Neural crest cell (in vitro differentiated cells): ENCODE measurements around the gene PNPLA6. TPM values are rescaled to one million over a fixed set of nuclear protein-coding genes. Genes with fewer than 3 reads are reported as not detected.

ENCODE experiments used
- DNase-seq: peaks from one replicate; pipeline ENCODE4 v3.0.0; 2021; ENCODE audit warnings: low read depth, mixed read lengths, low spot score
- H3K27ac Mint-ChIP-seq: one replicate; pipeline ENCODE4 v1.8.0; 2021; ENCODE audit warnings: mild to moderate bottlenecking, mixed read lengths; ENCODE audit not compliant: unreplicated experiment
- H3K27me3 Mint-ChIP-seq: 2 replicates; pipeline ENCODE4 v1.8.0; 2021; ENCODE audit warnings: low read depth, mild to moderate bottlenecking, mixed read lengths
- H3K36me3 Mint-ChIP-seq: 2 replicates; pipeline ENCODE4 v1.8.0; 2021; ENCODE audit warnings: low read depth, mild to moderate bottlenecking, mixed read lengths
- H3K4me1 Mint-ChIP-seq: 2 replicates; pipeline ENCODE4 v1.8.0; 2021; ENCODE audit warnings: mixed read lengths
- H3K4me3 Mint-ChIP-seq: one replicate; pipeline ENCODE4 v1.8.0; 2021; ENCODE audit warnings: mild to moderate bottlenecking, mixed read lengths
- H3K9me3 Mint-ChIP-seq: 2 replicates; pipeline ENCODE4 v1.8.0; 2021; ENCODE audit warnings: mixed read lengths
- CTCF ChIP-seq: fragments of 200-600 bp; sonication (generic); conservative IDR thresholded peaks from 2 replicates; pipeline ENCODE4 v1.5.0; 2021; ENCODE audit warnings: antibody characterized with exemption, mild to moderate bottlenecking
- total RNA-seq: library from RNA; stranded (reverse); gene quantifications from 2 replicates; pipeline ENCODE4 v1.2.1, GENCODE V29; 2021

The PNPLA6 gene
- total RNA-seq, 1 donor from 2014 or later = 72.1 TPM

GRCh38 chr19:7554565-7554964, 19.0 kb downstream of the PNPLA6 start:
- Mint-ChIP-seq H3K27ac (no peak overlapping the region), H3K4me3 (no peak overlapping the region), H3K9me3 (no peaks in the 10 kb centered on the region), H3K27me3 (no peaks in the 10 kb centered on the region), H3K36me3 (peaks cover 11% of the 10 kb centered on the region), H3K4me1 (peaks cover 5% of the 10 kb centered on the region)
- no peak for TF ChIP-seq CTCF
- no peak for DNase-seq

GRCh38 chr19:7554990-7555864, 19.7 kb downstream of the PNPLA6 start:
- no peak overlapping the region for H3K4me3 Mint-ChIP-seq
- H3K27ac Mint-ChIP-seq = no peak overlapping the region
- TF ChIP-seq CTCF = no peak
- no peaks in the 10 kb centered on the region for H3K27me3 Mint-ChIP-seq
- DNase-seq = no peak
- peaks cover 13% of the 10 kb centered on the region for H3K36me3 Mint-ChIP-seq
- H3K9me3 Mint-ChIP-seq = no peaks in the 10 kb centered on the region
- H3K4me1 Mint-ChIP-seq = peaks cover 5% of the 10 kb centered on the region

GRCh38 chr19:7556696-7557315, 21.3 kb downstream of the PNPLA6 start:
- no peak for TF ChIP-seq CTCF
- H3K4me3 Mint-ChIP-seq = no peak overlapping the region
- H3K4me1 Mint-ChIP-seq = no peaks in the 10 kb centered on the region
- peaks cover 13% of the 10 kb centered on the region for H3K36me3 Mint-ChIP-seq
- DNase-seq = no peak
- no peaks in the 10 kb centered on the region for H3K27me3 Mint-ChIP-seq
- H3K27ac Mint-ChIP-seq = no peak overlapping the region
- H3K9me3 Mint-ChIP-seq = no peaks in the 10 kb centered on the region

- Mint-ChIP-seq H3K4me3 (no peak overlapping the region), H3K9me3 (no peaks in the 10 kb centered on the region), H3K27me3 (no peaks in the 10 kb centered on the region), H3K36me3 (peaks cover 13% of the 10 kb centered on the region), H3K27ac (no peak overlapping the region), H3K4me1 (no peaks in the 10 kb centered on the region)
- DNase-seq = no peak
- no peak for TF ChIP-seq CTCF
Observed at GRCh38 chr19:7558667-7559066, 23.1 kb downstream of the PNPLA6 start.

GRCh38 chr19:7559102-7559501, 23.6 kb downstream of the PNPLA6 start:
- H3K27me3 Mint-ChIP-seq = no peaks in the 10 kb centered on the region
- no peak for DNase-seq
- H3K27ac Mint-ChIP-seq = no peak overlapping the region
- no peaks in the 10 kb centered on the region for H3K4me1 Mint-ChIP-seq
- no peaks in the 10 kb centered on the region for H3K9me3 Mint-ChIP-seq
- peaks cover 13% of the 10 kb centered on the region for H3K36me3 Mint-ChIP-seq
- no peak for TF ChIP-seq CTCF
- no peak overlapping the region for H3K4me3 Mint-ChIP-seq
